GM21367 (cell line): Measurements from ENCODE around the gene CPLX1.
"Not testable (repeated sequence)": the region's sequence is repeated elsewhere in the genome, so short reads cannot be mapped to it uniquely, and the experiment has no call there.

Source experiments
- ATAC-seq: cut with Tn5 transposase; IDR thresholded peaks from one replicate; pipeline ENCODE4 v1.9.1; 2021; ENCODE audit not compliant: unreplicated experiment

The CPLX1 gene

DNA sequence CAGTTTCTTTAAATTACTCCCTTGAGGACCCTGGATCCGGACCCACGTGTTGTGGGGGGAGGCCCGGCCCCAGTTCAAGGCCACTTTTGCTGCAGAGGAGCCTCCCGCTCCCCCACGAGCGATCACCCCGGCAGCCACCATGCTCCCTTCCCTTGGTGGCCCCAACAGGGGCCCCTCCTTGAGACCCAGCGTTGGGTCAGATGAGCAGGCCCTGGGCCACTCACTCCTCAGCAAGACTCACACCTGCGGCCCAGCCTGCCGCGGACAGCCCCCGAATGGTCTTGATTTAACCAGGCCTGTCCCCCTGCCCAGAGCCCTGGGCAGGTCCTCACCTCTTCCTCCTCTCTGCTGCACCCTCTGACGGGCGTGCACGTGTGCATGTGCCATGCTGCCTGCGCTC, 4.3 kb downstream of the CPLX1 start:
- no peak for ATAC-seq

DNA sequence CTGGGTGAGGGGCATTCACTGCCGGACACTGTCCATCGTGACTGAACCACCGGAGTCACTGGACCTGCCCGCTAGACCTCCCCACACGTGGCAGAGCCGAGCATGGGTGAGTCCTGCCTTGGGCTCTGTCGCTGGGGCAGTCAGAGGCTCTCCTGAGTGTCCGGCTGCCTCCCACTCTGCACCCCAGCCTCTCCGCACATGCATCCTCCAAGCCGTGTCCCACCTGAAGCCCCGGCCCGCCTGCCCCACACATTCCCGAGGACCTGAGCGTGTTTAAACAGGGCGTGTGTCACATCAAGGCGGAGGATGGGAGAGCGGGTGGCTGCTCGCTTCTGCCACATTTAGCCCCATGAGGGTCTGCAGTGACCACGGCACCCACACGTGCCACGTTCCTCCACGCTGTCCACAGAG, 4.7 kb downstream of the CPLX1 start:
- ATAC-seq: no peak

DNA sequence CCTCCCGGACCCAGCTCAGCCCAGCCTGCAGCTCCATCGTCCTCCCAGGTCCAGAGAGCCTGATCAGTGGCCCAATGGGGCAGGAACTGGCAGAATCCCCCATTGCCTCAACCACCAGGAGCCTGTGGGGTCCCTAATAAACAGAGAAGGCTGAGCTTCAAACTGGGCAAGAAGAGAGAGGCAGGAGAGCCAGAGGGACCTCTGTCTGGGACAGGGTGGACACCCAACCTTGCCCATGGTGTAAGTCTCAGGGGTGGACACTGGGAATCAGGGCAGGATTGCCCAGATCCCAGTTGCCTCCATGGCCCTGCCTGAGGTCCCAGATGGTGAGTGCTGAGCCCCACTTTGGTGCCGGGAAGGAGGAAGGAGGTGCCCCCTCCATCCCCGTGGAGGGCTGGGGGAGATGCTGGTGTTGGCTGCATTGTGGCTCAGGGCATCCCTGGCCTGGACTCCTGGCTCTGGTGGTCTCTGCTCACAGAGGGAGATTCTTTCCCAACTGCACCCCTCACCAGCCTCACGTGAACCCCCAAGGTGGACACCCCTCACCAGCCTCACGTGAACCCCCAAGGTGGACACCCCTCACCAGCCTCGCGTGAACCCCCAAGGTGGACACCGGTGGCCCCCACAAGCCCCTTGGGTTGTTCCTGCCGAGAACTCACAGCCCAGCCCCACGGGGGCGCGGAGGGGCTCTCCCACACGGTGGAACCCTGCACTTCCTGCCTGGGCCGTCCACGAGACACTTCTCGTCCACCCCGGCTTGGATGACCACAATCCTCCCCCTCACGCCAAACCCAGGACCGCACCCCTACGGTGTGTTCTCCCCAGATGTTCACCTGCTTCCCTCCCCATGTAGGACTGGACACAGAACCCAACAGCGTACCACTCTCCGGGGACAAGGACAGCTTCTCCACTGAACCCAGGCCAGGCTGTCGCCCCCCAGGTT, 5.4 kb downstream of the CPLX1 start:
- no peak for ATAC-seq

DNA sequence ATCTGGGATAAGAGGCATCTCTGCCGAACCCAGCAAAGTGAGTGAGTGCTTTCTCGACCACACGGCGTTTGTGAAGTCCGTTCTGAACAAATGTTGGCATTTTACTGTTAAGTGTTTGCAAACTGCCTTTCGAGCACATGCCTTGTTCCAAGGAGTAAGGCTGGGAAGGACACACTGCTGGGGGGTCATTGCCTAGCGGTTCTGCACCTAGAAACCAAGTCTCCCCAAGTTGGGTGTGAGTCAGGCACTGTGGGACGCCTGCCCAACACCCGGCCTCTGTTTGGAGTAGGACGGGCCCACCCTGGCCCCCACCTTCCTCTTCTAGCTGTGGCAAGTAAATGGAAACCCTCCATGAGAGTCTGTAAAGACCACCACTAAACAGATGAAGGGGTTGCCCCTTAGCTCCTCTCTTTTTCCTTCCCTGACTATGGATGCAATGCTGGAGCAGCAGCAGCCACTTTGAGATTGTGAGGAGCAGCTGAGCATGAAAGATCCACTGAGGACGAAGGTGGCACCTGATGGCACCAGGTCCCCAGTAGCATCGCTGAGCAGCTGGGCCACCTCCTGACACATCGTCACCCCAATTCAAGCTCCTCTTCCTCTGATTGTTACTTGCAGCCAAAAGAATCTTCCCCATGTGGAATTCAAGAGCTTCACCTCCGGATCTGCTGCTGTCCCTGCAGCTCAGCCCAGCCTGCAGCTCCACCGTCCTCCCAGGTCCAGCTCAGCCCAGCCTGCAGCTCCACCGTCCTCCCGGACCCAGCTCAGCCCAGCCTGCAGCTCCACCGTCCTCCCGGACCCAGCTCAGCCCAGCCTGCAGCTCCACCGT, 6.3 kb downstream of the CPLX1 start:
- no peak for ATAC-seq

DNA sequence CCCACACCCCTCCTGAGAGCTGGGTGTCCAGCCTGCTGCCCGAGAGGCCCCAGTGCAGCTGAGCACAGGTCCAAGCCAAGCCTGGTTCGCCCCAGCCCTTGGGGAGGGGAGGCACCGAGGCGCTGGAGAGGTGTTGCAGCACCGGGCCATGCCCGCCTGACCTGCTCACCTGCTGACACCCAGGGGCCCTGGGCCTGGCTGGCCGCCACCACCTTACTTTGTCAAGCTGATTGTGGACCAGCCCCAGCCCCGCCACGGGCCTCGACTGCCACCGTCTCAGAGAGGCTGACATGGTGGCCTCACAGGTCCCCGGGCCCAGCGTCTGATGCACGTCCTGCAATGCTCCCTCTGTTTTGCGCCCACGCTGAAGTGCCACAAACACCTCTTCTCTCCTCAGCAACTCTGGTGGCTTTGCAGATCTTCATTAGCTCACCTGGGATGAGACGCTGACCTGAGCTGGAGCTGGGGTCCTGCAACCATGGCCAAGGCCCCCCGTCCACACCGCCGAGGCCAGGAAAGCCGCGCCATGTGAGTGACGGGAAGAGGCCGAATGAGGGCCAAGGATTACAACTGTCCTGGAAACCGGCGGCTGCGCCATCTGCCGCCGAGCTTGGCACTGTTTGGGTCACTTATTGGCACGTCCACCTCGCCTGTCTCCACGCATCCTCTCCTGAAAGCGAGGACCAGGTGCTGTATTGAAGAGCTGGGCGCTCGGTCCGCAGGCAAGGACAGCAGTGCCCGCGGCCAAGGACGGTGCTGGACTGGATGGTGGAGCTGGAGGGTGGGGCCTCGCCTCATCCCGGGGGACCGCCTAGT, 7.6 kb downstream of the CPLX1 start:
- no peak for ATAC-seq

GRCh38 chr4:815464-816146, 10.3 kb downstream of the CPLX1 start:
- ATAC-seq: no peak

DNA sequence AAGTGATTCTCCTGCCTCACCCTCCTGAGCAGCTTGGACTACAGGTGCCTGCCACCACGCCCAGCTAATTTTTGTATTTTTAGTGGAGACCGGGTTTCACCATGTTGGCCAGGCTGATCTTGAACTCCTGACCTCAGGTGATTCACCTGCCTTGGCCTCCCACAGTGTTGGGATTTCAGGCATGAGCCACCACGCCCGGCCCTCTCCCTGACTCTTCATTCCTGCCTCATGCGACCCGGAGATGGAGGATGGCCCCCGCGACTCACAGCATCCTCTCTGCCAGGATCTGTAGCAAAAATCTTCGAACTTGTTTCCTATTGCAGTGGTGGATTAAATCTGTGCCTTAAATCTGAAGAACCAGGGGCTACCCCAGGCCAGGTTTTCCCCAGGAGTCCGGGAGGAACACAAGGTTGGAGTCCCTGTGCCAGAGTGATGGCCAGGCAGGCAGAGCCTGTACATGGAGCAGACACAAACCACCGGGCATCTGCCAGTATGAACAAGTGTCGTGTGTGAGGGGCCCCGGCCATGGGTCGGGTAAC, 11.5 kb downstream of the CPLX1 start:
- no peak for ATAC-seq

GRCh38 chr4:813900-814299, 12.0 kb downstream of the CPLX1 start:
- ATAC-seq: no peak

DNA sequence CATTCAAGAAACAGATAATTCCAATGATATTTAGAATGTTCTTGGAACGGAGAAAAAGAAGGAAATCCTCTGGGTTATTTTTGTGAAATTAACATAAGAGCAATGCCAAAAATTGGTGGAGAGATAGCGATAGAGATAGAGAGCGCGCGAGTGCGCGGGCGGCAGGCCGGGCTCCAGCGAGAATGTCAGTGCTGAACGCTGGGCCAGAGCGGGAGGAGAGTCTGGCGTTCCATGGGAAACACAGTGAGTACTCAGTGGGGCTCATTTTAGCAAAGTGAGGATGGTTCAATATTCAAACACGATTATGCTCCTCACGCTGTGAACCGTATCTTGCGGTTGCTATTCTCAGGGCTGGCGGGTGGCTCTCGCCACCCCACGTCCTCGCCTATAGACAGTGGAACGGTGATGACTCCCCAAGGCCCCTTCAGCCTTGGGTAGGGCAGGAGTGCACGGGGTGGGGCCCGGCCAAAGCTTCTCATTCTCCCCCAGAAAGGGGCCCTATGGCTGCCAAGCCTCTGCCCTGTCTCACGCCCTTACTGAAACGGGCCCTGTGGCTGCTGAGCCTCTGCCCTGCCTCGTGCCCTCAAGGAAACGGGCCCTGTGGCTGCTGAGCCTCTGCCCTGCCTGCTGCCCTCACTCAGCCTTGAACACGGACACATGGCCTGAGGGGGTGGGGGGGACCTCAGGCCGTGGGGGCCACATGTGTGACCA, 16.9 kb downstream of the CPLX1 start:
- no peak for ATAC-seq

DNA sequence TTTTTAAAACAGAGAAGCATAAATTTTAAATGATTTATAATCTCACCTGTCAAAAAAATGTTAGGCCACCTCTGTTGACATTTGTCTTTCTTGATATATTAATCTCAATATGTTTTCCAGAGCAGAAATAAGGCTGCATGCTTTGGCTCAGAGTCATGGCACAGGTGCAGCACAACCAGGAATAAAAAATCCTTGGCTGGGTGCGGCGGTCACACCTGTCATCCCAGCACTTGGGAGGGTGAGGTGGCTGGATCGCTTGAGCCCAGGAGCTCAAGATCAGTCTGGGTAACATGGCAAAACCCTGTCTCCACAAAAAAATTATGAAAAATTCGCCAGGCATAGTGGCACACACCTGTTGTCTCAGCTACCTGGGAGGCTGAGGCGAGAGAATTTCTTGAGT, 18.1 kb downstream of the CPLX1 start:
- ATAC-seq: no peak

GRCh38 chr4:806979-807378, 18.9 kb downstream of the CPLX1 start:
- ATAC-seq: not testable (repeated sequence)

DNA sequence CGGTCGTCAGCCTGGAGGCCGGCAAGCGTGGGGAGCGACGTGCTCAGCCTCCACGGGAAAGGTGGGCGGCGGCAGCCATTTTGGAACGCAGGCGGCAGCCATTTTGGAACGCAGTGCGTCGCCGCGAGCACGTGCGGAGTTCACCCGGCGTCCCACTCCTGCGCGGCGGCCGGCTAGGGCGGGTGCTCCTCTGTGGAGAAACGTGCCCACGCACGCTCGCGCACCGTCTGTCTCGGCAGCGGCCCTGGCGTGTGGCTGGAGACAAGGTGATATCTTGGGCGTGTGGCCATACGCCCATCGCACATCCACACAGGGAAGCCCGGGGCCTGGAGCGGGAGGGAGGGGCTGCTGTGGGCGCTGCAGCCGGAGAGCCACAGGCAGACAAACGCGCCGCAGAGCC, 21.1 kb downstream of the CPLX1 start:
- ATAC-seq: no peak

GRCh38 chr4:803884-804283, 22.0 kb downstream of the CPLX1 start:
- no peak for ATAC-seq

GRCh38 chr4:801436-802124, 24.3 kb downstream of the CPLX1 start:
- no peak for ATAC-seq

GRCh38 chr4:797066-797465, 28.9 kb downstream of the CPLX1 start:
- ATAC-seq: no peak

DNA sequence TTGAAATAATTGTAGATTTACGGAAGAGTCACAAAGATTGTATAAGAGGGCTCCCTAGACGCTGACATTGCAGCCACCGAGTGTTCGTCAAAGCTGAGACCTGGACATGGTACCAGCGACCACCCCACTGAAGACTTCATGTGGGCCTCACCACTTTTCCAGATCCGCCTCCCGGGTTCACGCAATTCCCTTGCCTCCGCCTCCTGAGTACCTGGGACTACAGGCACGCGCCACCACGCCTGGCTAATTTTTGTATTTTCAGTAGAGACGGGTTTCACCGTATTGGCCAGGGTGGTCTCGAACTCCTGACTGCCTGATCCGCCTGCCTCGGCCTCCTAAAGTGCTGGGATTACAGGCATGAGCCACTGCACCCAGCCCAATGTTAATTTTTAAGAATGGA, 29.7 kb downstream of the CPLX1 start:
- no peak for ATAC-seq

DNA sequence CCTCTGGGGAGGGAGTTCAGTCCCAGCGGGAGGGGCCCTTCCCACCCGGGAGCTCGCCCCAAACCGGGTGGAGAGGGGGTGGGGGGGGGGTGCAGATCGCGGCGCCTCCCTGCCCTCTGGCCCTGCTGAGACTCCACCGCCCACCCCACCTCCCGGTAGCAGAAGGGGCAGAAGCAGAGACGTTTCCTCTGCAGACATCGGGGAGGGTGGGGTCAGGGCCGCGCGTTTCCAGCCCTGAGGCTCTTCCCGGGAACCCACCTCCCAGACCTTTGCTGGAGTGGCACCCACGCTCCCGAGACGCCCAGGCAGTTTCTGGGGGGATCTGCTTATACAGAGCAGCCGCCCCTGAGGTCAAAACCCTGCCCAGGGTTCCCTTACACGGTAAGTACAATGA, 30.2 kb downstream of the CPLX1 start:
- no peak for ATAC-seq

- ATAC-seq: no peak
These were observed 30.8 kb downstream of the CPLX1 start for GRCh38 chr4:794900-795725.
